Measurements from ENCODE around the gene RGMB.
"Not testable (repeated sequence)": the region's sequence is repeated elsewhere in the genome, so short reads cannot be mapped to it uniquely, and the experiment has no call there.

DNA sequence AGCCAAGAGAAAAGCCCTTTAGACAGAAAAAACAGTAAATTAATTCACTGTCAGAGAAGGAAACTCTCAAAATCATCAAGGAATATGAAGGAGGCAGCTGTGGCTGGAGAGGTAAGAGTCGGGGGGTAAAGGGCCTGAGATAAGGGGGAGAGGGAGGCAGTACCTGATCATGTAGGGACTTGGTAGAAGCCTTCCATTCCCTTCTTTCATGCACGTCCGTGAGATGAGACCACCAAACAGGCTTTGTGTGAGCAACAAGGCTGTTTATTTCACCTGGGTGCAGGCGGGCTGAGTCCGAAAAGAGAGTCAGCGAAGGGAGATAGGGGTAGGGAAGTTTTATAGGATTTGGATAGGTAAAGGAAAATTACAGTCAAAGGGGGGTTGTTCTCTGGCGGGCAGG is 21.1 kb upstream of the RGMB start:
- TF ChIP-seq EP300 (IDR thresholded peaks at IDR 0.05): not testable (repeated sequence)
- TF ChIP-seq, protein P1, sequence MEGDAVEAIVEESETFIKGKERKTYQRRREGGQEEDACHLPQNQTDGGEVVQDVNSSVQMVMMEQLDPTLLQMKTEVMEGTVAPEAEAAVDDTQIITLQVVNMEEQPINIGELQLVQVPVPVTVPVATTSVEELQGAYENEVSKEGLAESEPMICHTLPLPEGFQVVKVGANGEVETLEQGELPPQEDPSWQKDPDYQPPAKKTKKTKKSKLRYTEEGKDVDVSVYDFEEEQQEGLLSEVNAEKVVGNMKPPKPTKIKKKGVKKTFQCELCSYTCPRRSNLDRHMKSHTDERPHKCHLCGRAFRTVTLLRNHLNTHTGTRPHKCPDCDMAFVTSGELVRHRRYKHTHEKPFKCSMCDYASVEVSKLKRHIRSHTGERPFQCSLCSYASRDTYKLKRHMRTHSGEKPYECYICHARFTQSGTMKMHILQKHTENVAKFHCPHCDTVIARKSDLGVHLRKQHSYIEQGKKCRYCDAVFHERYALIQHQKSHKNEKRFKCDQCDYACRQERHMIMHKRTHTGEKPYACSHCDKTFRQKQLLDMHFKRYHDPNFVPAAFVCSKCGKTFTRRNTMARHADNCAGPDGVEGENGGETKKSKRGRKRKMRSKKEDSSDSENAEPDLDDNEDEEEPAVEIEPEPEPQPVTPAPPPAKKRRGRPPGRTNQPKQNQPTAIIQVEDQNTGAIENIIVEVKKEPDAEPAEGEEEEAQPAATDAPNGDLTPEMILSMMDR (IDR thresholded peaks at IDR 0.05): not testable (repeated sequence)

Data from ovary (tissue), 3 donors.